Effector memory CD4-positive, alpha-beta T cell (primary cell): Measurements from ENCODE around the gene PCSK5.
"Not testable (repeated sequence)": the region's sequence is repeated elsewhere in the genome, so short reads cannot be mapped to it uniquely, and the experiment has no call there.

Source experiments
- DNase-seq, 3 donors: peaks; one replicate each; pipeline ENCODE4 v3.0.0-alpha.2; 2020
- H3K27ac ChIP-seq: 2 replicates; pipeline ENCODE4 v1.7.0; 2013; ENCODE audit warnings: mild to moderate bottlenecking, low read length, moderate library complexity; ENCODE audit not compliant: insufficient read depth, poor library complexity, severe bottlenecking
- H3K27me3 ChIP-seq: replicated peaks from 2 replicates; pipeline ENCODE4 v1.7.0; 2013; ENCODE audit warnings: mild to moderate bottlenecking, low read length; ENCODE audit not compliant: insufficient read depth, control insufficient read depth, poor library complexity, severe bottlenecking
- H3K36me3 ChIP-seq: 2 replicates; pipeline ENCODE4 v1.7.0; 2013; ENCODE audit warnings: mild to moderate bottlenecking, low read length, moderate library complexity; ENCODE audit not compliant: control insufficient read depth, insufficient read depth
- H3K4me1 ChIP-seq: 2 replicates; pipeline ENCODE4 v1.7.0; 2013; ENCODE audit warnings: low read length, mild to moderate bottlenecking; ENCODE audit not compliant: control insufficient read depth, insufficient read depth, poor library complexity, severe bottlenecking
- H3K4me3 ChIP-seq: 2 replicates; pipeline ENCODE4 v1.7.0; 2013; ENCODE audit warnings: low read length, low read depth, mild to moderate bottlenecking; ENCODE audit not compliant: insufficient read depth, poor library complexity, severe bottlenecking
- H3K9me3 ChIP-seq: 2 replicates; pipeline ENCODE4 v1.7.0; 2013; ENCODE audit warnings: mild to moderate bottlenecking, low read length, moderate library complexity; ENCODE audit not compliant: control insufficient read depth

Gene PCSK5

DNA sequence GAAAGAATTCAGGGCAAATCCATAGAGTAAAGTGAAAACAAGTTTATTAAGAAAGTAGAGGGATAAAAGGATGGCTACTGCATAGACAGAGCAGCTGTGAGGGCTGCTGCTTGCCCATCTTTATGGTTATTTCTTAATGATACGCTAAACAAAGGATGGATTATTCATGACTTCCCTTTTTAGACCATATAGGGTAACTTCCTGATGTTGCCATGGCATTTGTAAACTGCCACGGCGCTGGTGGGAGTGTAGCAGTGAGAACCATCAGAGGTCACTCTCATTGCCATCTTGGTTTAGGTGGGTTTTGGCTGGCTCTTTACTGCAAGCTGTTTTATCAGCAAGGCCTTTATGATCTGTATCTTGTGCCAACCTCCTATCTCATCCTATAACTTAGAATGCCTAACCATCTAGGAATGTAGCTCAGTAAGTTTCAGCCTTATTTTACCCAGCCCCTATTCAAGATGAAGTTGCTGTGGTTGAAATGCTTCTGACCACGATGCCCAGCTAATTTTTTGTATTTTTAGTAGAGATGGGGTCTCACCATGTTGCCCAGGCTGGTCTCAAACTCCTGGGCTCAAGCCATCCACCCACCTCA lies 461.6 kb downstream of the PCSK5 start:
- Histone ChIP-seq H3K4me1 (no peaks in the 10 kb centered on the region), H3K27ac (no peak overlapping the region), H3K9me3 (no peaks in the 10 kb centered on the region), H3K4me3 (no peak overlapping the region), H3K27me3 (no peaks in the 10 kb centered on the region), H3K36me3 (no peaks in the 10 kb centered on the region)
- no peak for DNase-seq

DNA sequence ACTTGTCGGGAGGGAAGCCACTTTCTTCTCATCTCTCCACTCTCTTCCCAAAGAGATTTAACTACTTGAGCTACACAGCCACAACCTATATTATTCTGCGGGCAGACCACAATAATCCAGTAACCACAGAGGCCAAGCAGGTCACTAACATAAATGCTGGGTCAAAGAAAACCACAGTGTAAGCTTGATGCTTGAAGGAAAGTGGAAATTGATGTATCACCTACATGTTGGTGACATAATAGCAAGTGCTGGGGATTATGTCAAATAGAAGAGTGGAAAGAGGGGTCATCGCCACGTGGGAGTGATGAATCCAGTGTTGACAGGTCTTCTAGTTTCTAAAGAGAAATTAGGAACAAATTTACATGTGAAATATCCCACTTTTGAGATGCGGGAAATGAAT lies 462.8 kb downstream of the PCSK5 start:
- Histone ChIP-seq H3K9me3 (no peaks in the 10 kb centered on the region), H3K4me1 (no peaks in the 10 kb centered on the region), H3K27ac (no peak overlapping the region), H3K4me3 (no peak overlapping the region), H3K36me3 (no peaks in the 10 kb centered on the region), H3K27me3 (no peaks in the 10 kb centered on the region)
- no peak for DNase-seq

DNA sequence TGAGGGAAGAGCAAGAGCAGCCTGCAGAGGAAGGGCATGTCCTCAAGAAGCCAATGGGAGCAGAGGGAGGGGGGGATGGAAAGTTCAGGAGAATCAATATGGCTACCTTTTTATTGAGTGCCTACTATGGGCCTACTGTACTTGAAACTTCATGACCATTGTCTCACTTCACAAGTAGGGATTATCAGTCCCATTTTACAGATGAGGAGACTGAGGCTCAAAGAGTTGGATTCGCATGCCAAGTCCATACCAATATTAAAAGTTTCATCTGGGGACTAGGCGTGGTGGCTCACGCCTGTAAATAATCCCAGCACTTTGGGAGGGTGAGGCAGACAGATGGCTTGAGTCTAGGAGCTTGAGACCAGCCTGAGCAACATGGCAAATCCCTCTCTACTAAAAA lies 463.7 kb downstream of the PCSK5 start:
- no peak for DNase-seq
- no peak overlapping the region for H3K27ac ChIP-seq
- H3K4me1 ChIP-seq: no peaks in the 10 kb centered on the region
- H3K36me3 ChIP-seq: no peaks in the 10 kb centered on the region
- no peak overlapping the region for H3K4me3 ChIP-seq
- H3K27me3 ChIP-seq: no peaks in the 10 kb centered on the region
- H3K9me3 ChIP-seq: no peaks in the 10 kb centered on the region

DNA sequence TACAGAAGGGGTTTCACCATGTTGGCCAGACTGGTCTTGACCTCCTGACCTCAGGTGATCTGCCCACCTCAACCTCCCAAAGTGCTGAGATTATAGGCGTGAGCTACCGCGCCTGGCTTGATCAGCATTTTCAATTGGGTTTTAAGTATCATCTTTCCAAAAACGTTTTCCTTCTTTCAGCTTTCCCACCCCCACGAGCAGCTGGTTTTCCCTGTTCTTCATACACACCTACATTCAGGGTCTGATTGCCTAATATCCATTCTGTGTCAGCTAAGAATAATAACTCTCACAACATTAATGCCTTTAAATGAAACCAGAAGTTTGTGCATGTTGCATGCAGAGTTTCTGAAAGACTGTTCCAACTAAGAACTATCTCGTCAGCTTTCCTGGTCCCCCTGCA lies 465.4 kb downstream of the PCSK5 start:
- Histone ChIP-seq H3K4me3 (no peak overlapping the region), H3K27ac (no peak overlapping the region), H3K4me1 (no peaks in the 10 kb centered on the region), H3K9me3 (no peaks in the 10 kb centered on the region), H3K27me3 (no peaks in the 10 kb centered on the region), H3K36me3 (no peaks in the 10 kb centered on the region)
- DNase-seq: no peak

DNA sequence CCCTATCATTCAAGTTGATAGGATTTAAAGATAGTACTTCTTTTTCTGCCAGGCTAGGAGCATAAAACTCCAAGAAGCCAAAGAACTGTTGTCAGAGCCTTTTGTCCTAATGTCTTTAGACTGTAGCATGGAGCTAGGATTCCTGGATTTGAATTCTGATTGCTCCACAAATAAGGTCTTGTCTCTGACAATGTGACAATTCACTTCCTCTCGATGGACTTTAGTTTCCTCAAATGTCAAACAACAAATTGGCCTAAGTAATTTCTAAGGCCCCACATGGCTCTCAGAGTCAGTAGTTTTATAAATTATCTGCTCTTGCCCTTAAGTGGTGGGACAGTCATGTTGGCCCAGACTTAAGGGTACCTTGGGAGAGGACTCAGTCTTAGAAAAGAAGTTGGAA lies 467.1 kb downstream of the PCSK5 start:
- Histone ChIP-seq H3K4me3 (no peak overlapping the region), H3K4me1 (no peaks in the 10 kb centered on the region), H3K36me3 (no peaks in the 10 kb centered on the region), H3K27me3 (no peaks in the 10 kb centered on the region), H3K27ac (no peak overlapping the region), H3K9me3 (no peaks in the 10 kb centered on the region)
- no peak for DNase-seq

DNA sequence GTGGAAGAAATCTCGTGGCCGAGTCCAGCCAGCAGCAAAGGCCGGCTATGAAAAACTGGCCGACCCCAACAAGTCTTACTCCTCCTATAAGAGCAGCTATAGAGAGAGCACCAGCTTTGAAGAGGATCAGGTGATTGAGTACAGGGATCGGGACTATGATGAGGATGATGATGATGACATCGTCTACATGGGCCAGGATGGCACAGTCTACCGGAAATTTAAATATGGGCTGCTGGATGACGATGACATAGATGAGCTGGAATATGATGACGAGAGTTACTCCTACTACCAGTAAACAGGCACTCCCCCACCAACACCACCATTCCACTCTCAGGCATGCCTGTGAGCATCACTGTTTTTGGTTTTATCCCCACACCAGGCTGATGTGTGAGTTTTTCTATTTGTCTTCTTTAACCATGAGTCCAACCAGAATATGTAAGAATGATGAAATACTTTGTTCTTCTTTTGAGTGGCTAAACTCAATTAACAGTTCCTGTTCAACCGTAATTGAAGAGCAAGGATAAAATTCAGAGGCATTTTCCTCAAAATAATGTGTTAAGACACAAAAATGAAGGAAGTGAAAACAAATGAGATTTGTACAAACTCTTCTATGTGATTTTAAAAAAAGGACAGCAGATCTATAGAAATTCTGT lies 468.3 kb downstream of the PCSK5 start:
- Histone ChIP-seq H3K36me3 (no peaks in the 10 kb centered on the region), H3K4me1 (no peaks in the 10 kb centered on the region), H3K9me3 (no peaks in the 10 kb centered on the region), H3K4me3 (no peak overlapping the region), H3K27me3 (no peaks in the 10 kb centered on the region), H3K27ac (no peak overlapping the region)
- DNase-seq: no peak

DNA sequence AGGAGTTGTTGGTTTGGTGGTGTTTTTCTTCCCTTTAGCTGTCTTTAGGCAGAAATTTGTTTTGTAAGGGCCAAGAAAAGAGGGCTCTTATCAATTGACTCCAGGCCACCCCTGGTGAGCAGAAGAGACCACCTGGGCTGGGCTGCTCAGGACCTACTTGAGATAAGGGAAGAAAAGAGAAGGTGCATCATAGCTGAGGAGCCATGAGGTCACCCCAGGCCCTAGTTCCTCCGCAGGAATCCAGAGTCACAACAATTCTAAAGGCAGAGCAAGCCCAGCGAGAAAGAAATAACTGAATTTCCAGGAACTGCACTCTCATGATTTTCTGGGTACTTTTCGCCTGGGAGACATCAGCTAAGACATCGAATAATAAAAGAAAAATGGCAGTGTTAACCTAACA lies 468.9 kb downstream of the PCSK5 start:
- DNase-seq: no peak
- Histone ChIP-seq H3K36me3 (no peaks in the 10 kb centered on the region), H3K27ac (no peak overlapping the region), H3K9me3 (no peaks in the 10 kb centered on the region), H3K4me3 (no peak overlapping the region), H3K27me3 (no peaks in the 10 kb centered on the region), H3K4me1 (no peaks in the 10 kb centered on the region)

DNA sequence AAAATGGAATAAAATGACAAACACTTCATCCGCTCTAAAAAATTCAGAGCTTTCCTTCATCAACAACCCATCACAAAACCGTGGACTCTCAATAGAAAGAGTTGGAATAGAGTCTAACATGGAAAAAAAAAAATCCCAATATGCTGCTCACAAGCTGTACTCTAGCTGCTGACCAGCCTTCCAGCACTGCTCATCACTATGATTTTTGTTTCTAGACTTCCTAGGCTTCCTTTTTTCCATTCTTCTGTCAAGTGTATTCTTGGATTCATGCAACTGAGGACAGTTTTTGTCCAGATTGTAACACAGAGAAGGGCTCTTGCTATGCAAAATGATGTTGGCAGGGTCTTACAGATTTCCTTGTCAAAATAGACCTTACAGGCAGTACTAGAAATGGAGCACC lies 469.3 kb downstream of the PCSK5 start:
- Histone ChIP-seq H3K27me3 (no peaks in the 10 kb centered on the region), H3K4me3 (no peak overlapping the region)

DNA sequence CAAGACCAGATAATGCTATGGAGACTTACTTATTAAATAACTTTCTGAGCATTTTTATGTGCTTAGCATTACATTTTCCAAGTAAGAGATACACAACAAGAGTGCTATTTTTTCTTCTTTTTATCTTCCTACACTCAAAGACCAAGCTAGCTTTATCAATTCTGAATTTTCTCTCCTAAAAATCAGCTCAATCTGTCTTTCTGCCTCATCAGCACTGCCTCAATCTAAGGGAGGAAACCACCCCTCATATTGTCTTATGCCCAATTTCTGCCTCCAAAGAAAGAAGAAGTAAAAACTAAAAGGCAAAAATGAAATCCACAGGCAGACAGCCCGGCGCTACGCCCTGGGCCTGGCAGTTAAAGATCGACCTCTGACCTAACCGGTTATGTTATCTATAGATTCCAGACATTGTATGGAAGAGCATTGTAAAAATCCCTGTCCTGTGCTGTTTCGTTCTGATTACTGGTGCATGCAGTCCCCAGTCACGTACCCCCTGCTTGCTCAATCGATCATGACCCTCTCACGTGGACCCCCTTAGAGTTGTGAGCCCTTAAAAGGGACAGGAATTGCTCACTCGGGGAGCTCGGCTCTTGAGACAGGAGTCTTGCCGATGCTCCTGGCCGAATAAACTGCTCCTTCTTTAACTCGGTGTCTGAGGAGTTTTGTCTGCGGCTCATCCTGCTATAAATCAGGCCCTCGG lies 472.0 kb downstream of the PCSK5 start:
- H3K4me3 ChIP-seq, H3K27ac ChIP-seq, H3K36me3 ChIP-seq, H3K27me3 ChIP-seq, H3K4me1 ChIP-seq, DNase-seq, H3K9me3 ChIP-seq: not testable (repeated sequence)

More for the DNA sequence above, 469.3 kb downstream of the PCSK5 start:
- DNase-seq: no peak
- Histone ChIP-seq H3K4me1 (no peaks in the 10 kb centered on the region), H3K36me3 (no peaks in the 10 kb centered on the region), H3K9me3 (no peaks in the 10 kb centered on the region), H3K27ac (no peak overlapping the region)

DNA sequence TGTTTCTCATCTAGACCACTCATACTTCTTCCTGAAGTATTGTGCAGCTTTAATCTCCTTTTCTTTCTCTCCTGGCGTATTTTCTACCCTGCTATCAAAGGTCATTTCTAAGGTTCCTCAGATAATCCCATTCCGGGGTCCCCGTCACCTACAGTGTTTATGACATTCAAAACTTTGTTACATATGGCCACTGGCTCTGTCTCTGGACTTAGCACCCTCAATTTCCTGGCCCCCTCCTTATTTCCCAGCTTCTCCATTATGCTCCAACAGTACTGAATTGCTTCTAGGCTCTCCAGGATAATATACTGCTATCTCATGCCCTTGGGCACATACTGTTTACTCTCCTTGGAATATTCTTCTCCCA lies 472.5 kb downstream of the PCSK5 start:
- no peaks in the 10 kb centered on the region for H3K9me3 ChIP-seq
- H3K36me3 ChIP-seq: no peaks in the 10 kb centered on the region
- no peak overlapping the region for H3K27ac ChIP-seq
- DNase-seq: no peak
- no peak overlapping the region for H3K4me3 ChIP-seq
- H3K4me1 ChIP-seq: no peaks in the 10 kb centered on the region
- no peaks in the 10 kb centered on the region for H3K27me3 ChIP-seq
